Loucy (cell line): ENCODE data around the gene GULP1.
"Not testable (repeated sequence)": the region's sequence is repeated elsewhere in the genome, so short reads cannot be mapped to it uniquely, and the experiment has no call there.

Experiments used
- H2AFZ ChIP-seq: fragments of 200-600 bp; sonication (generic); 2 replicates; pipeline ENCODE4 v1.6.0; 2016; ENCODE audit warnings: antibody characterized with exemption, mild to moderate bottlenecking, low read length, moderate library complexity
- H3F3A ChIP-seq: fragments of 200-600 bp; 2 replicates; pipeline ENCODE4 v1.6.0; 2016; ENCODE audit warnings: antibody characterized with exemption, low read depth, mild to moderate bottlenecking
- H3K27me3 ChIP-seq: fragments of 200-600 bp; sonication (generic); 2 replicates; pipeline ENCODE4 v1.6.1; 2014; ENCODE audit warnings: low read length, mild to moderate bottlenecking; ENCODE audit not compliant: insufficient read depth, poor library complexity, severe bottlenecking
- H3K36me3 ChIP-seq: fragments of 200-600 bp; sonication (generic); 2 replicates; pipeline ENCODE4 v1.6.1; 2016; ENCODE audit warnings: low read length; ENCODE audit not compliant: insufficient read depth
- H3K4me1 ChIP-seq: fragments of 200-600 bp; sonication (generic); 2 replicates; pipeline ENCODE4 v1.5.1; 2014; ENCODE audit warnings: low read length, mild to moderate bottlenecking; ENCODE audit not compliant: insufficient read depth, poor library complexity, severe bottlenecking
- H3K4me2 ChIP-seq: fragments of 200-600 bp; sonication (generic); 2 replicates; pipeline ENCODE4 v1.6.0; 2014; ENCODE audit warnings: antibody characterized with exemption, low read length, low read depth, mild to moderate bottlenecking; ENCODE audit not compliant: poor library complexity, severe bottlenecking
- H3K4me3 ChIP-seq: fragments of 200-600 bp; sonication (generic); 2 replicates; pipeline ENCODE4 v1.5.1; 2014; ENCODE audit warnings: low read length, mild to moderate bottlenecking, mixed read lengths; ENCODE audit not compliant: poor library complexity, severe bottlenecking
- H3K79me2 ChIP-seq: fragments of 200-600 bp; sonication (generic); 2 replicates; pipeline ENCODE4 v1.6.1; 2014; ENCODE audit warnings: low read length; ENCODE audit not compliant: insufficient read depth
- H3K9ac ChIP-seq: fragments of 200-600 bp; sonication (generic); 2 replicates; pipeline ENCODE4 v1.6.0; 2014; ENCODE audit warnings: mild to moderate bottlenecking, low read depth, low read length, moderate library complexity; ENCODE audit not compliant: poor library complexity, severe bottlenecking
- H3K9me2 ChIP-seq: fragments of 200-600 bp; sonication (generic); replicated peaks from 2 replicates; pipeline ENCODE4 v1.6.1; 2016; ENCODE audit warnings: low read depth, low read length, mixed read lengths
- H3K9me3 ChIP-seq: fragments of 200-600 bp; sonication (generic); 2 replicates; pipeline ENCODE4 v1.6.1; 2014; ENCODE audit warnings: mild to moderate bottlenecking, antibody characterized with exemption, low read length, low read depth; ENCODE audit not compliant: insufficient read depth
- H4K20me1 ChIP-seq: fragments of 200-600 bp; sonication (generic); 2 replicates; pipeline ENCODE4 v1.6.0; 2014; ENCODE audit warnings: antibody characterized with exemption, low read length, mild to moderate bottlenecking; ENCODE audit not compliant: insufficient read depth, poor library complexity, severe bottlenecking
- EZH2phosphoT487 ChIP-seq: fragments of 200-600 bp; IDR thresholded peaks from 2 replicates; pipeline ENCODE4 v1.6.1; 2018; ENCODE audit warnings: antibody characterized with exemption, mild to moderate bottlenecking, moderate library complexity, borderline replicate concordance
- TF ChIP-seq, protein P1 (sequence below): fragments of 200-600 bp; sonication (generic); conservative IDR thresholded peaks from 2 replicates; pipeline ENCODE4 v1.5.1; 2014; ENCODE audit warnings: mild to moderate bottlenecking, antibody characterized with exemption, low read length

GULP1 gene

DNA sequence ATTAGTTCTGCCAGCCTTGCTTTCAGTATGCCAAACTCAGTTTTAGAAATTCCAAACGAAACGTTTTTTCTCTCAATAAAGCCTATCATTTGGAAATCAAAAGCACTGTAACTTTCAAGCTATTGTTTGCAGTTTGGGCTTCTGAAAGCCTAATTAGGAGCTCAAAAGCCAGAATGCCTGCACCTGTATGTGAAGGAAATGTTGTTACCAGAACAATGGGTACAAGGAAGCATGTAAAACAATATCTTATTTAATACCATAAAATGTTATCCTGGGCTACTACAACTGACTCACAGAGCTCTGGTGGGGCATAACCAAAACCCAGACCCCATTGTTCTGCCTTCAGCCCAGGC, 12.6 kb upstream of the GULP1 start:
- Histone ChIP-seq H3F3A (no peaks in the 10 kb centered on the region), H4K20me1 (no peaks in the 10 kb centered on the region), H3K79me2 (no peaks in the 10 kb centered on the region), H3K36me3 (no peaks in the 10 kb centered on the region), H3K27me3 (no peaks in the 10 kb centered on the region), H3K9ac (no peak overlapping the region), H3K4me2 (no peak overlapping the region), H3K9me3 (no peaks in the 10 kb centered on the region), H2AFZ (no peak overlapping the region), H3K4me3 (no peak overlapping the region), H3K9me2 (no peaks in the 10 kb centered on the region), H3K4me1 (no peaks in the 10 kb centered on the region)
- TF ChIP-seq EZH2phosphoT487, result no peak
- TF ChIP-seq, protein P1, sequence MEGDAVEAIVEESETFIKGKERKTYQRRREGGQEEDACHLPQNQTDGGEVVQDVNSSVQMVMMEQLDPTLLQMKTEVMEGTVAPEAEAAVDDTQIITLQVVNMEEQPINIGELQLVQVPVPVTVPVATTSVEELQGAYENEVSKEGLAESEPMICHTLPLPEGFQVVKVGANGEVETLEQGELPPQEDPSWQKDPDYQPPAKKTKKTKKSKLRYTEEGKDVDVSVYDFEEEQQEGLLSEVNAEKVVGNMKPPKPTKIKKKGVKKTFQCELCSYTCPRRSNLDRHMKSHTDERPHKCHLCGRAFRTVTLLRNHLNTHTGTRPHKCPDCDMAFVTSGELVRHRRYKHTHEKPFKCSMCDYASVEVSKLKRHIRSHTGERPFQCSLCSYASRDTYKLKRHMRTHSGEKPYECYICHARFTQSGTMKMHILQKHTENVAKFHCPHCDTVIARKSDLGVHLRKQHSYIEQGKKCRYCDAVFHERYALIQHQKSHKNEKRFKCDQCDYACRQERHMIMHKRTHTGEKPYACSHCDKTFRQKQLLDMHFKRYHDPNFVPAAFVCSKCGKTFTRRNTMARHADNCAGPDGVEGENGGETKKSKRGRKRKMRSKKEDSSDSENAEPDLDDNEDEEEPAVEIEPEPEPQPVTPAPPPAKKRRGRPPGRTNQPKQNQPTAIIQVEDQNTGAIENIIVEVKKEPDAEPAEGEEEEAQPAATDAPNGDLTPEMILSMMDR, result no peak

DNA sequence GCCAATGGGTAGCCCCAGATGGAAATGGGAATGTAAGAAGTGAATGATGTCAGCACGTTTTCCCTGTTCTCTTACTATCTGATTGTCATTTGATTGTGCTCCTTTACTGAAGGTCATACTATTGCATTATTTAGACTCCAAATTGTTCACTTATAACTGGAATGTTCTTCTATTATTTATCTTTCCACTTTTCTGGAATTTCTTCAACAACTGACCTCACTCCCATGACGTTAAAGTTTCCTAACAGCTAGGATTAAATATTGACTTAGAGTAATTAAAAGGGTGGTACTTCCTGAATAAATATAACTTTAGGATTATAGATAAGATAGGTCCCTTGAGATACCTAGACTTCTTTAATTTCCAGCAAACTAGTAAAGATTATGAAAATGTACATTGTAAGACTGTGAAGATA, 10.9 kb upstream of the GULP1 start:
- Histone ChIP-seq H3K9me3 (no peaks in the 10 kb centered on the region), H3K79me2 (no peaks in the 10 kb centered on the region), H3K27me3 (no peaks in the 10 kb centered on the region), H3K4me1 (no peaks in the 10 kb centered on the region), H3K9ac (no peak overlapping the region), H3K4me3 (no peak overlapping the region), H3F3A (no peaks in the 10 kb centered on the region), H2AFZ (no peak overlapping the region), H4K20me1 (no peaks in the 10 kb centered on the region), H3K36me3 (no peaks in the 10 kb centered on the region), H3K9me2 (no peaks in the 10 kb centered on the region), H3K4me2 (no peak overlapping the region)
- TF ChIP-seq, protein P1, result no peak

DNA sequence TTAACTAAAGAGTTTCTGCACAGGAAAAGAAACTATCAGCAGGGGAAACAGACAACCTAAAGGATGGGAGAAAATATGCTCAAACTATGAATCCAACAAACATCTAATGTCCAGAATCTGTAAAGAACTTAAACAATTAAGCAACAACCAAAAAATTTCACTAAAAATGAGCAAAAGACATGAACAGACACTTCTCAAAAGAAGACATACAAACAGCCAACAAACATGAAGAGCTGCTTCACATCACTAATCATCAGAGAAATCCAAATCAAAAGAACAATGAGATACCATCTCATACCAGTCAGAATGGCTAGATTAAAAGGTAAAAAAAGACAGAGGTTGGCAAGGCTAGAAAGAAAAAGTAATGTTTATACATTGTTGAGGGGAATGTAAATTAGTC, 8.8 kb upstream of the GULP1 start:
- H3K4me3 ChIP-seq, result no peak overlapping the region
- H2AFZ ChIP-seq, result no peak overlapping the region
- H3K9me2 ChIP-seq, result no peaks in the 10 kb centered on the region
- no peak overlapping the region for H3K9ac ChIP-seq
- no peaks in the 10 kb centered on the region for H3K27me3 ChIP-seq
- no peaks in the 10 kb centered on the region for H3K9me3 ChIP-seq
- no peaks in the 10 kb centered on the region for H3F3A ChIP-seq
- H3K36me3 ChIP-seq, result no peaks in the 10 kb centered on the region
- no peaks in the 10 kb centered on the region for H3K4me1 ChIP-seq
- no peaks in the 10 kb centered on the region for H4K20me1 ChIP-seq
- TF ChIP-seq, protein P1, result no peak
- TF ChIP-seq EZH2phosphoT487, result no peak
- H3K4me2 ChIP-seq, result no peak overlapping the region
- H3K79me2 ChIP-seq, result no peaks in the 10 kb centered on the region

DNA sequence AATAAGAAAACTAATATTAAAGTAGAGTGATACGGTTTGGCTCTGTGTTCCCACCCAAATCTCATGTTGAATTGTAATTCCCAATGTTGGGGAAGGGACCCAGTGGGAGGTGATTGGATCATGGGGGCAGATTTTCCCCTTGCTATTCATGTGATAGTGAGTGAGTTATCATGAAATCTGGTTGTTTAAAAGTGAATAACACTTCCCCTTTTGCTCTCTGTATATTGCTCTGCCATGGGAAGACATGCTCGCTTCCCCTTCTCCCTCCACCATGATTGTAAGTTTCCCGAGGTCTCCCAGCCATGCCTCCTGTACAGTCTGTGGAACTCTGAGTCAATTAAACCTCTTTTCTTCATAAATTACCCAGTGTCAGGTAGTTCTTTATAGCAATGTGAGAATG, 7.4 kb upstream of the GULP1 start:
- not testable (repeated sequence) for H3K36me3 ChIP-seq, H3K4me2 ChIP-seq, H3K4me1 ChIP-seq, H3K9me3 ChIP-seq, H2AFZ ChIP-seq, H3K27me3 ChIP-seq, H3K4me3 ChIP-seq, H3K9me2 ChIP-seq, H3K79me2 ChIP-seq, H3F3A ChIP-seq, H3K9ac ChIP-seq, H4K20me1 ChIP-seq
